GM19328 (cell line): ENCODE measurements around the gene PARP9.

ENCODE experiments used
- ATAC-seq: cut with Tn5 transposase; IDR thresholded peaks from one replicate; pipeline ENCODE4 v1.9.1; 2021; ENCODE audit warnings: mild to moderate bottlenecking, moderate library complexity; ENCODE audit not compliant: unreplicated experiment

The PARP9 gene

GRCh38 chr3:122488262-122488973 is 75.7 kb downstream of the PARP9 start:
- no peak for ATAC-seq

GRCh38 chr3:122484985-122485384 is 79.1 kb downstream of the PARP9 start:
- no peak for ATAC-seq

GRCh38 chr3:122481390-122481789 is 82.7 kb downstream of the PARP9 start:
- no peak for ATAC-seq
